B cell (primary cell): ENCODE measurements around the gene HDAC1.
"Not testable (repeated sequence)": the region's sequence is repeated elsewhere in the genome, so short reads cannot be mapped to it uniquely, and the experiment has no call there.

ENCODE experiments used
- CTCF ChIP-seq: fragments of 200-600 bp; IDR thresholded peaks from one replicate; pipeline ENCODE4 v1.8.0; 2022; ENCODE audit warnings: antibody characterized with exemption, mild to moderate bottlenecking
- EZH2 ChIP-seq: IDR thresholded peaks from 2 replicates; pipeline ENCODE4 v1.6.1; 2012; ENCODE audit warnings: borderline replicate concordance, low read depth, mild to moderate bottlenecking, moderate library complexity, low read length; ENCODE audit not compliant: insufficient read depth, poor library complexity, severe bottlenecking

DNA sequence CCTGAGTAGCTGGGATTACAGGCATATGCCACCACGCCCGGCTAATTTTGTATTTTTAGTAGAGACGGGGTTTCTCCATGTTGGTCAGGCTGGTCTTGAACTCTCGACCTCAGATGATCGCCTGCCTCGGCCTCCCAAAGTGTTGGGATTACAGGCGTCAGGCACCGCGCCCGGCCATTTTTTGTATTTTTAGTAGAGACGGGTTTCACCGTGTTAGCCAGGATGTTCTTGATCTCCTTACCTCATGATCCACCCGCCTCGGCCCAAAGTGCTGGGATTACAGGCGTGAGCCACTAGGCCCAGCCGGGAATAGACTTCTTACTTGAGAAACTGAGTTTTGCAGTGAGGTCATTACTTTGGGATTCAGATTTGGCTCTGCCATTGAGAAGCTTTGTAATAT is 6.3 kb downstream of the HDAC1 start:
- not testable (repeated sequence) for TF ChIP-seq CTCF, EZH2
